ENCODE data around the gene ATP6V0B. TPM values are rescaled to one million over a fixed set of nuclear protein-coding genes. Genes with fewer than 3 reads are reported as not detected.

ATP6V0B gene
- polyA plus RNA-seq, 4 donors = 139 to 182 (median 149) TPM

DNA sequence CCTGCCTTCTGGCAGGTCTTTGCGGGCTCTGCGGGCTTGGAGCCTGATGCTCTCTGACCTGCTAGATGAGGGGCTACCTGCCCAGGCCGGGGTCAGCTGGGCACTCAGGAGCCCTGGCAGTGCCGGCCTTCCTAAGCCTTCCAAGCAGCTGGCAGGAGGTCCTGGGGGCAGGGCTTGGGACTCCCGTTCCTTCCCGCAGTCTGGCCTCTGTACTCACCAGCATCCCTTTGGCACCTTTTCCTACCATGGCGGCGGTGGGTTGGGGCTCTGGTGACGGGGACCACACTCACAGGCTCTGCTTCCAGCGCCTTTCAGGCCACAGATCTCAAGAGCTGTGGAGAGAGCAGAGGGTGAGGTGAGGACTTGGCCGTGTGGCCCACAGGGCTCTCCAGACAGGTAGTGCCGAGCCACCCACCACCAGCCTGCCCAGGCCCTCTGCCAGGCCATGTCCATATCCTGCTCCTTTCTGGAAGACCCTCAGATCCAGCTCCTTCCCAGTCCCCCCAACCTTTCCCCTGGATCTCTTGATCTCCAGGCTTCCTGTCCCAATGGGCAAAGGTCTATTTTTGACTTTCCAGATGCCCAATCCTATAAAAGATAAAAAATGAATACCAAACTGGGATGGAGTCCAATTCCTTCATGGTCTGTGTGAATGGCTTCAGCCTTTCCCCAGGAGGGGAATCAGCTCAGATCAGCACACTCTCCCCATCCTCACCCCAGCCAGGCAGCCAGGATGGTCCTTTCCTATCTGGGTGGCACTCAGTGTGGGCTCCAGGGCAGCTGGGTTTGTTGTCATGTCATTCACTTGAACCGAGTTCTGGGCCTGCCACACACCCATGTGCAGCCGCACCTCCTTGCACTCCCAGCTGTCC lies 49.5 kb downstream of the ATP6V0B start:
- DNase-seq (ENCODE audit: low read depth in 4 of 4, low spot score in 3 of 4) = no peak

DNA sequence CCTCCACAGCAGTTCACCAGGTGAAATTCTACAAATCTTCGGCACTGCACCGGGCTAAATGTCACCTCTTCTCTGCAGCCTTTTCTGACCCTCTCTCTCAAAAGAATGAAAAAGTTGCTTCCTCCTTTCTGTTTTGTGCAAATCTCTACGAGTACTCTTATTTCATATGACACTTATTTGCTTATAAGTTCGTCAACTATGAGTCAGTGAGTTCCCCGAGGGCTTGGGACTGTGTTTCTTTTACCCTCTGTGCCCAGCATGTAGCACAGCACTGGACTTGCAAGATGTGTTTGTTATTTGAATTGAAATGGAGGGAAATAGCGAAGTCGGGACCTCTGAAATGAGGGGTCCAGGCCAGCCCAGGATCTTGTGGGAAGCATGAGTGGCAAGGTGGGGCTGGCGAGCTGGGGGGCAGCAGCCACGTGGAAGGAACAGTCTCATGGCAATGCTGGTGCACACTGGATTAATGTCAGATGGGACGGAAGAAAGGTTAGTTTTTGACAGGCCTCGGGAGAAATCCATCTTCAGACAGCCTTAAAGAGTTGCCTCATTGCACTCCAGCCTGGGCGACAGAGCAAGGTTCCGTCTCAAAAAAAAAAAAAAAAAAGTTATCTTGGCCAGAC lies 50.3 kb downstream of the ATP6V0B start:
- DNase-seq (ENCODE audit: low read depth in 4 of 4, low spot score in 3 of 4) = no peak

DNA sequence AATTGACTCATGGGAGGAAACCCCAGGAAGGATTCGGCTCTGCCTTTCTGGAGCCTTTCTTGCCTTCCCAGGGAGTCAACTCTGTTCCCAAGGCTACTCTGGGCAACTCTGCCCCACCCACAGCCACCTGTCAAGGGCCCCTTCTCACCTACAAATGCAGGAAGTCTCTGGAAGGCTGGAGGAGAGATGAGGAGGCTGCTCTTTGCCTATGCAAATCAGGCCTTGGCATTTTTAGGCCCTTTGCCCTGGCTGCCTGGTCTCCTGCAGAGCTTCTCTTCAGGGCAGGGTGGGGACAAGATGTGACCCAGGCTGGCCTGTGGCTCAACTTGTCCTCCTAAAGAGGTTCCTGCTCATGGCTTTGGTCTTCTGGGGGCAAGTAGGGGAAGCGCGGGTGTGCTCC lies 51.1 kb downstream of the ATP6V0B start:
- DNase-seq (ENCODE audit: low read depth in 4 of 4, low spot score in 3 of 4) = no peak

- no peak for DNase-seq (ENCODE audit: low read depth in 4 of 4, low spot score in 3 of 4)
These were observed 52.6 kb downstream of the ATP6V0B start for GRCh38 chr1:44027320-44027719.

Other genes with a start within 250 kb of the ATP6V0B start
- 1 to 10 TPM; 1.5 to 2.6 (median 2.1) TPM for gene ARTN, start 41.2 kb upstream of the ATP6V0B start, polyA plus RNA-seq (ENCODE audit: insufficient read length in 4 of 4)
- 10 to 100 TPM; 34.1 to 43.2 (median 38.5) TPM for gene IPO13, start 28.0 kb upstream of the ATP6V0B start, polyA plus RNA-seq (ENCODE audit: insufficient read length in 4 of 4)
- gene DPH2, start 5.0 kb upstream of the ATP6V0B start, polyA plus RNA-seq (ENCODE audit: insufficient read length in 4 of 4) = 10 to 100 TPM; 24.0 to 26.8 (median 24.5) TPM
- gene B4GALT2, start 4.2 kb downstream of the ATP6V0B start, polyA plus RNA-seq (ENCODE audit: insufficient read length in 4 of 4) = 10 to 100 TPM; 38.8 to 48.7 (median 40.1) TPM
- 10 to 100 TPM; 16.3 to 22.6 (median 20.5) TPM for gene CCDC24, start 16.6 kb downstream of the ATP6V0B start, polyA plus RNA-seq (ENCODE audit: insufficient read length in 4 of 4)
- 1 to 10 TPM; 5.6 to 7.7 (median 6.3) TPM for gene SLC6A9, start 56.5 kb downstream of the ATP6V0B start, polyA plus RNA-seq (ENCODE audit: insufficient read length in 4 of 4)
- under 1 TPM in 1 of 4 donors, not detected in 3; 0.17 TPM for gene KLF17, start 143.9 kb downstream of the ATP6V0B start, polyA plus RNA-seq (ENCODE audit: insufficient read length in 4 of 4)
- not detected for gene KLF18, start 166.7 kb downstream of the ATP6V0B start, polyA plus RNA-seq (ENCODE audit: insufficient read length in 4 of 4)
- gene DMAP1, start 238.5 kb downstream of the ATP6V0B start, polyA plus RNA-seq (ENCODE audit: insufficient read length in 4 of 4) = 10 to 100 TPM; 56.8 to 62.5 (median 57.3) TPM

All from right renal pelvis (tissue), 4 donors.